ENCODE results near the gene RIPK4.
"Not testable (repeated sequence)": the region's sequence is repeated elsewhere in the genome, so short reads cannot be mapped to it uniquely, and the experiment has no call there.

The RIPK4 gene

DNA sequence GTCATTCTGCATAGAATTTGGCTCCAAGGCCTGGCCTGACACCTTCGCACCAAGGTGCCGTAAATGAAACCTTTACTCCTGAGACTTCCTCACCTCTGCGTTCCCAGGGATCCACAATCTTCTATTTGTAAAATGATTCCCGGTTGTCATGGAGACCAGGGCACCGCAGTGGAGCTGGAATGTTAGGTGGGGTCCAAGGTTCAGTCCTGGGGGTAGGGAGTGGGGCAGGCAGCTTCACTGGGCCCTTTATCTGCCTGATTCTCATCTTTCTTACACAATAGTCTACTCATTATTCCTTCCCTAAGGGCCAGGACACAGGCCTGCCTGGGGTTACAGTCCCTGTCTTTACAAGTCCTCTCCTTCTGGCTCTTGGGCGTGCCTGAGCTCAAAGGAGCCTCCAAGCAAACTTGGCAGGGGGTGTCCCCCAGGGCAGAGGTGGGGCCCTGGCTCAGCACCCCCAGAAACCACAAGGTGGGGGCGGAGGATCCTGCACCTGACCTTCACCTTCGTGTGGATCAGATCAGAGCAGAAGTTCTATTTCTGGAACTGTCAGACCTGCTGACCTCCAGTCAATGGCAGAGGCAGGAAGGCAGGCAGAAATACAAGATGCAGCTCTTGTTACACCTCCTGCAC is 51.1 kb downstream of the RIPK4 start:
- H3K4me3 Mint-ChIP-seq = no peak overlapping the region
- H3K4me1 Mint-ChIP-seq (ENCODE audit: low read depth) = peaks cover 2% of the 10 kb centered on the region
- no peaks in the 10 kb centered on the region for H3K36me3 Mint-ChIP-seq
- H3K27ac Mint-ChIP-seq = no peak overlapping the region
- H3K9me3 Mint-ChIP-seq (ENCODE audit: low read depth) = no peaks in the 10 kb centered on the region
- peaks cover 16% of the 10 kb centered on the region for H3K27me3 Mint-ChIP-seq

DNA sequence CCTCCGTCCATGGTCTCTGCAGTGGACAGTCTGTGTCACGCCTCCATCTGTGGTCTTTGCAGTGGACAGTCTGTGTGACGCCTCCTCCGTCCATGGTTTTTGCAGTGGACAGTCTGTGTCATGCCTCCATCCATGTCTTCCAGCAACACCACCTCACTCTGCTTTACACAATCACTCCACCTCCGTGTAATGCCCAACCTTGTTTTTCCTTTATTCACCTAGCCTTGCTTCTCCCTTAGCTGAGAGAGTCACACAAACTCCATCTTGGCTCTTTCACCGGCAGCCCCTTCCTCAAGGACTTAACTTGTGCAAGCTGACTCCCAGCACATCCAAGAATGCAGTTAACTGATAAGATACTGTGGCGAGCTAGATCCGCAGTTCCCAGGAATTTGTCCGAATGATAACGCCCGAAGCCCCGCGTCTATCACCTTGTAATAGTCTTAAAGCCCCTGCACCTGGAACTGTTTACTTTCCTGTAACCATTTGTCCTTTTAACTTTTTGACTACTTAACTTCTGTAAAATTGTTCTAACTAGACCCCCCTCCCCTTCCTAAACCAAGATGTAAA is 52.5 kb downstream of the RIPK4 start:
- not testable (repeated sequence) for H3K36me3 Mint-ChIP-seq; H3K4me1 Mint-ChIP-seq (ENCODE audit: low read depth); H3K9me3 Mint-ChIP-seq (ENCODE audit: low read depth); H3K27ac Mint-ChIP-seq; H3K4me3 Mint-ChIP-seq
- H3K27me3 Mint-ChIP-seq = peaks cover 13% of the 10 kb centered on the region

DNA sequence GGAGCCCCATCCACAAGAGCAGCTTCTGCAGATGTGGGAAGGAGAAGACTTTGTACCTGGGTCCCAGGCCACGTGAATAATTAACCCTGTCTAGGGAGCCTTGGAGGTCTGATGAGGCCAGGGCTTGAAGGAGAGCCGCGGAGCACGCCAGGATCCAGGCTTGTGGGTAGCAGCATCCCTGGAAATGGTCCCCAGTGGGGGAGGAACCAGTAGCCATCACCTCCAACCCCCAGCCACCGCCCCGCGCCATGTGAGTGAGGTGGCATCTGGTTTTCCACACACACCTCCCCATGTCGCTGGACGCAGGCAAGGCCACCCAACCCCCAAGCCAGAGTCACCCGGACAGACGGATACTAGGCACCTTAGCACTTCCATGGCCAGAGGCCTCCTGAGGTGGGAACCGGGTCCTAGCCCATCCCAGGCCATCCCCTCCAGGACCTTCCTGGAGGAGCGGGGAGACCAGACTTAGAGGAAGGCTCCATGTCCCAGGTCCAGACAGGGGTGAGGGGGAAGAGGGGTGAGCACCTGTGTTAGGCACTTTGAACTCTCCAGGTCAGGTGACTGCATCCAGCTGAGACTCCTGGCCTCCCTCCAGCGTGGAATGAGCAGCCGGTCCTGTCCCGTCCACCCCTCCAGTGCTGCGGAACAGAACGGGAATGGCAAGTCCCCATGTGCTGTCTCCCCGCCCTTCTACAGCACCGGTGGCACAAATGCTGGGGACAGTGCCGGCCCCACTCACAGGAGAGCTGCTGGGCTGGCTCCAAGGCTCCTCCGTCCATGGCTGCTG is 53.2 kb downstream of the RIPK4 start:
- Mint-ChIP-seq H3K27me3 (peaks cover 13% of the 10 kb centered on the region), H3K9me3 (ENCODE audit: low read depth) (no peaks in the 10 kb centered on the region), H3K27ac (no peak overlapping the region), H3K4me3 (no peak overlapping the region), H3K4me1 (ENCODE audit: low read depth) (peaks cover 2% of the 10 kb centered on the region), H3K36me3 (no peaks in the 10 kb centered on the region)

DNA sequence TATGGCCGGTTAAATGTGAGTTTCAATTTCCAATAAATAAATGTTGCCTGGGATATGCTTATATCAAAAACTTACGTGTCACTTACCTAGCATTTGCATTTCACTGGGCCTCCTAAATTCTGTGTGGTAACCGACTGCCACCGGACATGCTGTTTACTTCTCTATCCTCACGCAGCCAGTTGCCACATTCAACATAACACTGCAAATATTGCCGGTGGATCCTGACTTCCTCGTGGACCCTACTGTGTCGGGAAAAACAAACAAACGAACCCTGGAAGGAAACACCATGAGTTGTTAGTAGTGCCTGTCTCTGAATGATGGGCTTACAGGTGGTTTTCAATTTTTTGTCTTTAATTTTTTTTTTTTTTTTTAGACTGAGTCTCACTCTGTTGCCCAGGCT is 54.1 kb downstream of the RIPK4 start:
- Mint-ChIP-seq H3K27ac (no peak overlapping the region), H3K4me1 (ENCODE audit: low read depth) (peaks cover 2% of the 10 kb centered on the region), H3K27me3 (peaks cover 13% of the 10 kb centered on the region)

DNA sequence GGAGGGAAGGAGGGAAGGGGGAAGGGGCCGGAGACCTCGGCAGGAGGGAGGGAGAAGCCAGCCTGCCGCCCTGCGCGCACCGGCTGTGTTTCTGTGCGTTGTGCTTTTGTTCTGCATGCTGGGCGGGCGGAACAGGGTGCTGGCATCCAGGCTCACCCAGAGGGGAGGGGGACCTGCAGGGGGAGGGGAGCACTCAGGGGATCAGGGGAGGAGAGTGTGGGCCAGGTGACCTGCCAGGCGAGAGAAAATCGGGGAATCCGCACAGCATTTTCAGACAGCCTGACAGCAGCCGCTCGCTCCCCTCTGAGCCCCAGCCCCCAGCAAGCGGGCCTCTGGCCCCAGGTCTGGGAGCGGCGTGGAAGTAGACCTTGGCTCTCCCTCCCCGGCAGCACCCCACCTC is 54.7 kb downstream of the RIPK4 start:
- H3K27me3 Mint-ChIP-seq = peaks cover 13% of the 10 kb centered on the region
- no peaks in the 10 kb centered on the region for H3K36me3 Mint-ChIP-seq
- H3K9me3 Mint-ChIP-seq (ENCODE audit: low read depth) = no peaks in the 10 kb centered on the region

More for the DNA sequence above, 54.1 kb downstream of the RIPK4 start:
- H3K4me3 Mint-ChIP-seq = no peak overlapping the region
- no peaks in the 10 kb centered on the region for H3K36me3 Mint-ChIP-seq
- no peaks in the 10 kb centered on the region for H3K9me3 Mint-ChIP-seq (ENCODE audit: low read depth)

DNA sequence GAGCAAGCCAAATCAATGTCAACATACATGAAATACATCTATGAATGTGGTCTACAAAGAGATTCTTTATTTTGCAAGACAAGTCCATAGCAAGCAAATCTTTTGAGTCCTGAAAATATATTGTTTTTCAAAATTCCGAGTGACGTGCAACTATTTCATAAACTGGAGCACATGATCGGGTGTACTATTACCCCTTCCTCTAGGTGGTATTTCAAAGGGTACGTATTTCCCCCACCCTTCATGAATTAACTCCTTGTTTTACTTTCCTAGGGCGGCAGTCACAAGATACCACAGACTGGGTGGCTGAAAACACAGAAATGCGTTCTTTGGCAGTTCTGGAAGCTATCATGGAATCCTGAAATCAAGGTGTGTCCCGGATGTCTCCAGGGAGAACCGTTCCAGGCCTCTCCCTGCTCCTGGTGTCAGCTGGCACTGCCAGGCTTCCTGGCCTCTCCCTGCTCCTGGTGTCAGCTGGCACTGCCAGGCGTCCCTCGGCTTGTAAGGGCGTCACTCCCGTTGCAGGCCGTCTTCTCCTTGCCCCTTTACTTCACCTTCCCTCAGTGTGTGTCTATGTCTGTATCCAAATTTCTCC is 55.3 kb downstream of the RIPK4 start:
- Mint-ChIP-seq H3K36me3 (no peaks in the 10 kb centered on the region), H3K27me3 (peaks cover 13% of the 10 kb centered on the region), H3K4me3 (no peak overlapping the region), H3K4me1 (ENCODE audit: low read depth) (peaks cover 2% of the 10 kb centered on the region), H3K9me3 (ENCODE audit: low read depth) (no peaks in the 10 kb centered on the region), H3K27ac (no peak overlapping the region)

More for the DNA sequence above, 54.7 kb downstream of the RIPK4 start:
- Mint-ChIP-seq H3K4me1 (ENCODE audit: low read depth) (peaks cover 2% of the 10 kb centered on the region), H3K4me3 (no peak overlapping the region), H3K27ac (no peak overlapping the region)

DNA sequence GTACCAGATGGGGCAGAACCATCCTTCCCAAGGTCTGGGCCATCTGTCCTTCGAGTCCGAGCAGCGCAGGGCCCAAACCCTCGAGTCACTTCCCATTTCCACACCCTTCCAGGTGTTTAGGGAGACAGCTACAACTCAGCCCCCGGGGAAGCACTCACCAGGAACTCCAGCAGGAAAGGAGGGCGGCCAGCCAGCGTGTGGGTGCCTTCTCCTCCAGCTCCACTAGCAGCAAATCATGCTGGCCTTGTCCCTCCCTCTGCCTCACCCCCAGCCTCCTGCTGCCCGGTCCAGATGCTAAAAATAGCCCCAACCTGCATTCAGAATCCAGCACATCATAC is 56.1 kb downstream of the RIPK4 start:
- Mint-ChIP-seq H3K9me3 (ENCODE audit: low read depth) (no peaks in the 10 kb centered on the region), H3K27me3 (peaks cover 13% of the 10 kb centered on the region), H3K4me3 (no peak overlapping the region), H3K27ac (no peak overlapping the region), H3K4me1 (ENCODE audit: low read depth) (peaks cover 2% of the 10 kb centered on the region), H3K36me3 (no peaks in the 10 kb centered on the region)

DNA sequence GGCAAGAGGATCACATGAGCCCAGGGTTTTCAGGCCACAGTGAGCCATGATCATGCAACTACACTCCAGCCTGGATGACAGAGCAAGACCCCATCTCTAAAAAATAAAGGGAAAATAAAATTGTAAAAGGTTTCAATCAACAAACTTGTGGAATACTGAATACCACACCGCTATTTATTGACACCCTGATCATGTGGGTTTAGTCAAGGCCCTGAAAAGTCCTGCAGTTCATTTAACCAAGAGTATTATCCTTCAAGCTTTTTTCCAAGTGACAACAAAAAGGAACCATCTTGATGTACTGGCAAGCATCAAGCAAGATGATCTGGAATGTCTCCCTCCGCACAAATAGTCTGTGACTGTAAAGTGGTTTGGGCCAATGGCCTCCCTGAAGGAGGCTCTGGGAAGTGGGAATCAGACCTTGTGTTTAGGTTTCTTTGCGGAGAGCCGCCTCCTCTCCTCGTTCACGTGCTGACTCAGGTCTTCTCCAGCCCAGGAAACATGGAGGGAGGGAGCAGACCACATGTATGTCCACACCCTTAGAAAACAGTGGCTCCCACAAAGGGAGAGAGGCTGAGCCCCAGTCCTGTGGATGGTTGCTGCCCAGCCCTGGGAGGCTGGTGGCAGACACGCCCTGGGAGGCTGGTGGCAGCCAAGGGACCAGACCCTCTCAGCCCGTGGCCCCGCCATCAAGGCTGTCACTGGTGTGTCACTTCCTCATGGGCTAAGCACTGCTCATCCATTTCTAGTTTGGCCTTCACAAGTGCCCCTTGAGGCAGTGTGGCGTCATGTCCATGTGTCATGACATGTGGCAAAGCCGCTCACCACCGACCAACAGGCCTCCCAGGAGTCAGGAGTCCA is 56.7 kb downstream of the RIPK4 start:
- Mint-ChIP-seq H3K4me1 (ENCODE audit: low read depth) (peaks cover 2% of the 10 kb centered on the region), H3K27me3 (peaks cover 13% of the 10 kb centered on the region), H3K36me3 (no peaks in the 10 kb centered on the region), H3K4me3 (no peak overlapping the region), H3K9me3 (ENCODE audit: low read depth) (no peaks in the 10 kb centered on the region), H3K27ac (no peak overlapping the region)

DNA sequence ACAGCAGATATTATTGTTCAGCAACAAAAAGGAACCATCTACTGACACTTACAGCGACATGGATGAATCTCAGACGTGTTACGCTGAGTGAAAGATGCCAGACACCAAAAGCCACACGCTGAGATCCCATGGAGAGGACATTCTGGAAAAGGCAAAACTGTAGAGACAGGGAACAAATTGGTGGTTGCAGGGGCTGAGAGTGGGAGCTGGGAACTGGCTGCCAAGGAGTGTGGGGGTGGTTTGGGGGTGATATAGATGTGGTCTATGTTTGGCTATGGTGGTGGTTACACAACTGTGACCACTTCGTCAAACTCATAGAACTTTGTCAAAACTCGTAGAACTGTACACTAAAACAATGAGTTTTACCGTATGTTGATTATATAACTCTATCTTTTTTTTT is 57.7 kb downstream of the RIPK4 start:
- Mint-ChIP-seq H3K36me3 (no peaks in the 10 kb centered on the region), H3K4me3 (no peak overlapping the region), H3K9me3 (ENCODE audit: low read depth) (no peaks in the 10 kb centered on the region), H3K27ac (no peak overlapping the region), H3K27me3 (peaks cover 9% of the 10 kb centered on the region), H3K4me1 (ENCODE audit: low read depth) (peaks cover 2% of the 10 kb centered on the region)

DNA sequence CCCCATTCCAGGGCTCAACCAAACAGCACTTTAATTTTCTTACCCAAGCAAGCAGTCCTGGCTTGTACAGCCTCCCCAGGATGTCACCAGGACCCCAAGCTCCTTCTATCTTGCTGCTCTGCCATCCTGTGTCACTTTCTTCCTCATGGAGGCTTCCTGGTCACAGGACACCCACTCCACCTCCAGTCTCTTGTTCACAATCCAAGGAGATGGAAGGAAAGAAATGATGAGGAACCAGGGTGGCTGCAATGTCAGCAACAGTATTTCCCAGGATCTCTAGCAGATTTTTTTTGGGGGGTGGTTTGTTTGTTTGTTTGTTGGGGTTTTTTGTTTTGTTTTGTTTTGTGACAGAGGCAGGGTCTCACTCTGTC is 58.9 kb downstream of the RIPK4 start:
- H3K4me1 Mint-ChIP-seq (ENCODE audit: low read depth) = peaks cover 2% of the 10 kb centered on the region
- no peaks in the 10 kb centered on the region for H3K36me3 Mint-ChIP-seq
- no peak overlapping the region for H3K27ac Mint-ChIP-seq
- H3K27me3 Mint-ChIP-seq = peaks cover 9% of the 10 kb centered on the region
- H3K9me3 Mint-ChIP-seq (ENCODE audit: low read depth) = no peaks in the 10 kb centered on the region
- H3K4me3 Mint-ChIP-seq = no peak overlapping the region

DNA sequence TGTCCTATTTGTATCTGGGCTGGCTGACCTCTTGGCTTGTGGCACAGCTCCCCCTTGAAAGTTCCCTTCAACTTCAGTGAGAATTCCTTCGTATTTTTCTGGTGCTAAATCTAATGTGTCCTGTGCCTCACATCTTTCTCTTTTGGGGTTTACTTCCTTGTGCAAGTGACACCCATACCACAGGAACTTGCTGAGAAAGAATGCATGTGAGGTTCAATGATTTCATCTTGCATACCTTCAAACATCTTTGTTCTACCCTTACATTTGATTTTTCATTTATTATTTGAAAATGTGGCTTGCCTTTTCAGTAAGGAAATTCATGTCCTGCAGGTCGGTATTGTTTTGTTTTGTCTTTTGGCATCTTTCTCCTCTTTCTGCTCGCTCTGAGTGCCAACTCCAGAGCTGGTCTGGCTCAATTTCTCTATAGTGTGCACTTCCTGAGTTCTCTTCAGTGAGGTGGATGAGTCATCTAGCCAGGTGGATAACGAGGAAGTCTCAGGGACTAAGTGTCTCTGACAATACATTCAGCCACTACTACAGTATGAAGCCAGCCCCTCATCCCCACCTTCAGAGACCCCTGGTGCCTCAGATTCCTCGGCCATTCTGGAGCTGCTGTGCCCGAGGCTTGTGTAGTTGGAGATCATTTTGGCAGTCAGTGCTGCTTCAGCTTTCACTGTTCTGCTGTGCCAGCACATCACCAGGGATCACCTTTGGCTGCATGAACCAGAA is 59.5 kb downstream of the RIPK4 start:
- Mint-ChIP-seq H3K4me1 (ENCODE audit: low read depth) (no peaks in the 10 kb centered on the region), H3K27me3 (peaks cover 6% of the 10 kb centered on the region), H3K4me3 (no peak overlapping the region), H3K9me3 (ENCODE audit: low read depth) (no peaks in the 10 kb centered on the region), H3K36me3 (no peaks in the 10 kb centered on the region), H3K27ac (no peak overlapping the region)

DNA sequence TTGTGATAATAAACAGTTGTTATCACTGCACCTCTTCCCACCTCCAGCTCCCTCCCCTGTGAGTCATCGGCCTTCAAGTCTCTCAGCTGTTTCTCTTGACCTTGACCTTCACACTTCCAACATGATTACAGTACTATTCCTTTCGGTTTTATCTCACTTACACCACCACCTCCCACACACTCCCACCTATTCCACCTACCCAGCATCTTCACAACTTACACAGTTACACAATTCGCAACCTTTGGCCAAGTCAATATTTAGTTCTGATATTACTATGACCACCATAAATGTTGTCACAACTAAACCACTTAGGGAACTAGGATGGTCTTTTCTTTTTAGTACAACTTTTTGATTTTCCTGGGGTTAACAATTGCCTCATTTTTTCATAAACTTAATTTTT is 60.2 kb downstream of the RIPK4 start:
- peaks cover 3% of the 10 kb centered on the region for H3K27me3 Mint-ChIP-seq
- H3K4me1 Mint-ChIP-seq (ENCODE audit: low read depth) = no peaks in the 10 kb centered on the region
- H3K9me3 Mint-ChIP-seq (ENCODE audit: low read depth) = no peaks in the 10 kb centered on the region
- no peak overlapping the region for H3K4me3 Mint-ChIP-seq
- H3K36me3 Mint-ChIP-seq = no peaks in the 10 kb centered on the region
- no peak overlapping the region for H3K27ac Mint-ChIP-seq

DNA sequence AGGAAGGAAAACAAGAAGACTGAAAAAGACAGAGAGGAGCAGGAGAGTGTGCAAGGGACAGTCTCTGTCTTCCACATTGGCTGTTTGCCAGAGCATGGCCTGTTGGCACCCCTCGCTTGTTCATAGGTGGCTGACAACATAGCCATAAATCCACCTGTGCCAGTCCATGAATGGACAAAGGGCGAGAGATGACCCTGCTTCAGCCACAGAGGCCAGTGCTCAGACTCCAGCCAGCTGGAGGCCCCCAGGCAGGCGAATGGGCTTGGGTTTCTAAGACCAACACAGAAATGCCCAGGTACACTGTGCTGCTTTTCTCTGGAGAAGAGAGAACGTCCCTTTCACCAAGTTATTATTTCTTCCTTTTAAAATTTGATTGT is 60.6 kb downstream of the RIPK4 start:
- no peaks in the 10 kb centered on the region for H3K9me3 Mint-ChIP-seq (ENCODE audit: low read depth)

DNA sequence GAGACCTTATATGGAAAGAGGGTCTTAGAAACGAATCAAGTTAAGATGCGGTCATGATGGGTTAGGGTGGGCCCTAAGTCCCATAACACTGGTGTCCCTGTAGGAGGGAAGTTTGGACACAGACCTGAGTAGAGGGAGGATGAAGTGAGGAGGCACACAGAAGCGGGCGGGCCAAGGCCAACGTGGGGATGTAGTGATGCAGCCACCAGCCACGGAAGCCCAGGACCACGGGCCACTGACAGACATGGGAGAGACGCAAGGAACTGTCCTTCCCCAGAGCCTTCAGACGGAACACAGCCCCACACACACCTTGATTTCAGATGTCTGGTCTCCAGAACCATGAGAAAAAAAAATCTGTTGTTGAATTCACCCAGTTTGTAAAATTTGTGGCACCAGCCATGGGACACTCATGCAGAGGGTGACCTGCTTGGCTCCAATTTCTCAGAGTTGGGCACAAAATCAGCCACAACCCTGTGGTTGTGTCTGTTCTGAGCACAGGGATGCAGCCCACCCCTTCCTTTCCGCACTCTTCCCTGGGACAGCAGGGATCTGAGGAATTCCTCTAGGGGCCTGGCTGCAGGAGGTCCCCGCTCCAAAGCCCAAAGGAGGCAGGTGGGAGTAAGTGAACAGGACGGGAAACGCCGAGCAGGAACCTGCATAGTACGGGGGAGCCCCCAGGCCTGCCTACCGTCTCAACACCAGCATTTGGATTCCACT is 61.1 kb downstream of the RIPK4 start:
- H3K27me3 Mint-ChIP-seq = peaks cover 4% of the 10 kb centered on the region
- no peaks in the 10 kb centered on the region for H3K4me1 Mint-ChIP-seq (ENCODE audit: low read depth)
- H3K4me3 Mint-ChIP-seq = no peak overlapping the region
- H3K9me3 Mint-ChIP-seq (ENCODE audit: low read depth) = no peaks in the 10 kb centered on the region
- no peaks in the 10 kb centered on the region for H3K36me3 Mint-ChIP-seq
- H3K27ac Mint-ChIP-seq = no peak overlapping the region

More for the DNA sequence above, 60.6 kb downstream of the RIPK4 start:
- Mint-ChIP-seq H3K36me3 (no peaks in the 10 kb centered on the region), H3K27me3 (peaks cover 2% of the 10 kb centered on the region), H3K4me3 (no peak overlapping the region), H3K4me1 (ENCODE audit: low read depth) (no peaks in the 10 kb centered on the region), H3K27ac (no peak overlapping the region)

Data from activated naive CD8-positive, alpha-beta T cell (primary cell).